GM21529 (cell line): ENCODE data around the gene NDUFV2.
A peak's percentile ranks its signal among the peaks of the same experiment; 100 is the strongest.
"Not testable (repeated sequence)": the region's sequence is repeated elsewhere in the genome, so short reads cannot be mapped to it uniquely, and the experiment has no call there.

Source experiments
- ATAC-seq: cut with Tn5 transposase; IDR thresholded peaks from one replicate; pipeline ENCODE4 v1.9.1; 2021; ENCODE audit not compliant: unreplicated experiment

Gene NDUFV2

GRCh38 chr18:9147440-9148202, 45.1 kb downstream of the NDUFV2 start:
- ATAC-seq: peak; percentile 54

GRCh38 chr18:9148203-9148552, 45.7 kb downstream of the NDUFV2 start:
- ATAC-seq: no peak

DNA sequence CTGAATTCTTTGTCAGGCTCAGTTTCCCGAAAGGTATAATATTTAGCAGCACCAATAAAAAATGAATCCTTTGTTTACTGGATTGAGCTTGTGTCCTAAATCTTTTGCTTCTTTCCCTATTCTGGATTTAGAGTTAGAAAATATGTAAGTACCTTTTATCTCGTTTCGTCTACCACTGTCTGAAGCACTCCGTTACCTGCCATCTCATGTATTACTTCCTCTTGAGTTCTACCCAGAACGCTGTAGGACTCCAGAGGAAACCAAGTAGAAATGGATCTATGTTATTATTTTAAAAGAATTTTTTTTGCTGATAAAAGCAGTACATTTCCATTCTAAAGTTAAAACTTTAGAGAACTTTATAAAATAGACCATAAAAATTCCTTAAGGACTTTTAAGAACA, 47.6 kb downstream of the NDUFV2 start:
- no peak for ATAC-seq

GRCh38 chr18:9153256-9153655, 50.8 kb downstream of the NDUFV2 start:
- ATAC-seq: no peak

GRCh38 chr18:9156604-9157249, 54.2 kb downstream of the NDUFV2 start:
- ATAC-seq: no peak

DNA sequence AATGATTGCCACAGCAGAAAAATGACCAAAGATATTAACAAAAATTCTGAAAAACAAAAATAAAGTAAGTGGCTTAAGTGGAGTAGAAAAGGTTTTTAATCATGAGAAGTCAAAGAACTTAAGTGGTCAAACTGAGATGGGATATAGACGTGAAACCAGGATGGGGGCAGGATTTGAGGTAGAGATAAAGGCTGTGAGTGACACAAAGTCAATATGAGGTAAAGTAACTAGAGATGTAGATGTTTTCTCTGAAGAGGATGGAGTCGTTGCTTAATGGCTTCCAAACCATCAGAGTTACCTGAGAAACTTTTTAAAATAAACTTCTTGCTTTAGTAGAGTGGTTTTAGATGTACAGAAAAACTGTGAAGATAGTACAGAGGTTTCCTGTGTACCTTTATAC, 55.3 kb downstream of the NDUFV2 start:
- no peak for ATAC-seq

DNA sequence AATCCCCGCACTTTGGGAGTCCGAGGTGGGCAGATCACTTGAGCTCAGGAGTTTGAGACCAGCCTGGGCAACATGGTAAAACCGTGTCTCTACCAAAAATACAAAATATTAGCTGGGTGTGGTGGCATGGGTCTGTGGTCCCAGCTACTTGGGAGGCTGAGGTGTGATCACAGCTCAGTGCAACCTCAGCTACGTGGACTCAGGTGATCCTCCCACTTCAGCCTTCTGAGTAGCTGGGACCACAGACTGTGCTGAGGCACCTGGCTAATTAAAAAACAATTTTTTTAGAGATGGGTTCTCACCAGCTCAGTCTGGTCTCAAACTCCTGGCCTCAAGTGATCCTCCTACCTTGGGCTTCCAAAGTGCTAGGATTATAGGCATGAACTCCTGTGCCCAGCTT, 57.5 kb downstream of the NDUFV2 start:
- no peak for ATAC-seq

GRCh38 chr18:9162663-9163062, 60.2 kb downstream of the NDUFV2 start:
- ATAC-seq: not testable (repeated sequence)

GRCh38 chr18:9164149-9164548, 61.6 kb downstream of the NDUFV2 start:
- ATAC-seq: not testable (repeated sequence)

GRCh38 chr18:9165883-9166282, 63.4 kb downstream of the NDUFV2 start:
- not testable (repeated sequence) for ATAC-seq

- ATAC-seq: not testable (repeated sequence)
These were observed 67.0 kb downstream of the NDUFV2 start for GRCh38 chr18:9169515-9169914.

- not testable (repeated sequence) for ATAC-seq
These were observed 69.4 kb downstream of the NDUFV2 start for GRCh38 chr18:9171919-9172318.

DNA sequence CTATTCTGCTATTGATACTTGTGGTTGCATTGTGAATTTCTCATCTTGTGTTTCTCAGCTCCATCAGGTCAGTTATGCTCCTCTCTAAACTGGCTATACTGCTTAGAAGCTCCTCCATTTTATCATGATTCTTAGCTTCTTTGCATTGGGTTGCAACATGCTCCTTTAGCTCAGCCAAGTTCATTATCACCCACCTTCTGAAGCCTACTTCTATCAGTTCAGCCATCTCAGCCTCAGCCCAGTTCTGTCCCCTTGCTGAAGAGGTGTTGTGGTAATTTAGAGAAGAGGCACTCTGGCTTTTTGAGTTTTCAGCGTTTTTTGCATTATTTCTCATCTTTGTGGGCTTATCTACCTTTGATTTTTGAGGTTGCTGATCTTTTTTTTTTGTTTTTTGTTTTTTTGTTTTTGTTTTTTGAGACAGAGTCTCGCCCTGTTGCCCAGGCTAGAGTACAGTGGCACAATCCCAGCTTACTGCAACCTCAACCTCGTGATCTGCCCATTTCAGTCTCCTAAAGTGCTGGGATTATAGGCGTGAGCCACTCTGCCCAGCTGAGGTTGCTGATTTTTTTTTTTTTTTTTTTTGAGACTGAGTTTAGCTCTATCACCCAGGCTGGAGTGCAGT, 70.1 kb downstream of the NDUFV2 start:
- ATAC-seq: no peak

GRCh38 chr18:9173770-9174233, 71.3 kb downstream of the NDUFV2 start:
- ATAC-seq: no peak

GRCh38 chr18:9174302-9174701, 71.8 kb downstream of the NDUFV2 start:
- ATAC-seq: no peak

DNA sequence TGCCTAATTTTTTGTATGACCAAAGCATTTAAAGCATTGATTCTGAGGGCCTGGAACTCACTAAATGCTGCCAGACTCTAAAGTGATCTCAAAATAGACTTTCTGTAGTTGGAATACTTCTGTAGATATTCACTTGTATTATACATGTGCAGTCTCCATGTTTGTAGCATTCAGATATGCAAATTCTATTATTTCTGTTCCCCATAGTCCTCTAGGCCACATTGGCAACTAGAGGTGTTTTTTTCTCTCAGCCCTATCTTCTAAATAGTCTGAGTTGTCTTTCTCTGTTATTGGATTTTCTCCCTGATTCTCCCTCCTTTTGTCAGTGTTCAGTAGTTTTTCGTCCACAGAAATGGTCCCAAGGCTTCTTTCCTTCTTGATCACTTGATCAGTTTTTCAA, 72.6 kb downstream of the NDUFV2 start:
- ATAC-seq: no peak

DNA sequence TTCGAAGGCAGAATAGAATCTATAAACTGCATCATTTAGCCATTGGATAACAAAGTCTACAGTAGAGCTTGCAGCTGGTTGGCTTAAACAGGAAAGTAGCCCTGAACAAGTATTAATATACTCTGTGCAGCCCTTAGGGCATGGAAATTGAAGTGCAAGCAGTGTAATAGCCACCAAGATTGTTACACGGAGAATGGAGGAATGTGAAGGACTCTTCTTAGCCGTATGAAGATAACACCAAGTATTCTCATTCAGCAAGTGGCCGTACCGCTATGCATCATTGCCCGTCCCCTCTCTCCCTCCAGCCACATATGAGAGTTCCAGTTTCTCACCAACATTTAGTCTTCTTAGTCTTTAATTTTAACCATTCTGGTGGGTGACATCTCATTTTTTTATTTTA, 74.5 kb downstream of the NDUFV2 start:
- ATAC-seq: no peak

GRCh38 chr18:9177466-9177865, 75.0 kb downstream of the NDUFV2 start:
- no peak for ATAC-seq

GRCh38 chr18:9178557-9178956, 76.1 kb downstream of the NDUFV2 start:
- no peak for ATAC-seq

DNA sequence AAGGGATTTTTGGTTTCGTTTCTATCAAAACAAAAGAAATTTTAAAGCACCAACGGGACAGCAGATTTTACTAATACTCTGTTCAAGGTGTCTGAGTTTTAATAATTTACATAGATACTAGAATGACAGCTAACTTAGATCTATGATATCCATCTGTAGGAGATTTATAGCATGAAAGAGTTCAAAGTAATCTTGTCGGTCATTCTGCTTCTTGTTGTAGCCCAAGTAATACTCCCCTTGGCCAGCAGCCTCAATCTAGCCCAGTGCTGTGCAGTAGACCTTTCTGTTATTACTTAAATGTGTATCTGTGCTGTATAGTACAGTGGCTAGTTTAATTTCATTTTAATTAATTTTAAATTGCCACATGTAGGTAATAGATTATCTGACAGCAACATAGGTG, 78.8 kb downstream of the NDUFV2 start:
- no peak for ATAC-seq

DNA sequence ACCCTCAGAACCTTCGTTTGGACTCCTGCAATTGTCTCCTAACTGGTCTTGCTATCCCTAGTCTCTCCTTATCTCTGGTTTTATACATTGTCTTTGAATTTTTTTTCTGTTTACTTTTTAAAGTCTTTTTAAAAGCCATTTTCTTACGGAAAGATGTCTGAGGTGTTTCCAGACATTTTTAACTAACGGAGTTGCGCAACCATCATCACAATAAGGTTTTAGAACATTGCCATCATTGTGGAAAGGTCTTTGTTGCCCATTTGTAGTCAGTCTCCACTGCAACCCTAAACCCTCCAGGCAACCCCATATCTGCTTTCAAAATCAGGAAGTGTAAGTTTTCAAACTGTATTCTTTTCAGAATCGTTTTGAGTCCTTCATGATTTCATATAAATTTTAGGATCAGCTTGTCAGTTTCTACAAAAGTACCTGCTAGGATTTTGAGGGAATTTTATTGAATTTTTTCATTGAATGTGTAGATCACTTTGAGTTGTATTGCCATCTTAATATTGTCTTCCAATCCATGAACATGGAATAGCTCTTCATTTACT, 80.4 kb downstream of the NDUFV2 start:
- no peak for ATAC-seq
